B cell (primary cell): ENCODE results near the gene EXOC4. TPM values are rescaled to one million over a fixed set of nuclear protein-coding genes. Genes with fewer than 3 reads are reported as not detected.

Experiments
- ATAC-seq: fragments of 200-7000 bp; cut with Tn5 transposase; one replicate; pipeline ENCODE4 v1.10.0; 2021; ENCODE audit warnings: low read depth, mild to moderate bottlenecking, moderate number of reproducible peaks, moderate library complexity
- CTCF ChIA-PET: fragments of 350-600 bp; sonication (Branson Sonifier 250); formaldehyde crosslinking; loops from one replicate; lab custom pipeline; 2021; ENCODE audit warnings: antibody characterized with exemption, inconsistent platforms; lab: Charles Lee
- POLR2A ChIA-PET: fragments of 350-600 bp; sonication (Branson Sonifier 250); formaldehyde crosslinking; loops from one replicate; lab custom pipeline; 2021; ENCODE audit warnings: antibody characterized with exemption; lab: Charles Lee
- DNase-seq: peaks from one replicate; pipeline ENCODE4 v3.0.0; 2013
- H2AFZ ChIP-seq: 2 replicates; pipeline ENCODE4 v1.6.1; 2012; ENCODE audit warnings: mild to moderate bottlenecking, low read depth, low read length; ENCODE audit not compliant: insufficient read depth, poor library complexity, severe bottlenecking
- H3K27ac ChIP-seq, 2 donors: 1 replicate in 1 of 2; 2 replicates in 1 of 2; pipeline ENCODE4 v1.5.1; 2012 to 2013; ENCODE audit warnings: low read length in 2 of 2, mild to moderate bottlenecking in 2 of 2, moderate library complexity in 1 of 2
- H3K27me3 ChIP-seq, 4 experiments: fragments of 200-600 bp in 1 of 4; sonication (generic) in 1 of 4; replicated peaks in 1 of 4; 1 replicate in 2 of 4; 2 replicates in 2 of 4; pipeline versions ENCODE4 v1.6.1 to v1.7.0; 2013 to 2016; ENCODE audit warnings: low read length in 3 of 4, mild to moderate bottlenecking in 2 of 4, mixed read lengths in 1 of 4, moderate library complexity in 1 of 4; ENCODE audit not compliant: insufficient read depth in 4 of 4, control insufficient read depth in 3 of 4; ENCODE audit errors: control extremely low read depth in 1 of 4
- H3K36me3 ChIP-seq, 2 experiments: replicated peaks in 1 of 2; 1 replicate in 1 of 2; 2 replicates in 1 of 2; pipeline versions ENCODE4 v1.6.1 to v1.7.1; 2013; ENCODE audit warnings: low read length in 1 of 2; ENCODE audit not compliant: insufficient read depth in 2 of 2, control insufficient read depth in 1 of 2; ENCODE audit errors: control extremely low read depth in 1 of 2, extremely low read depth in 1 of 2
- H3K4me1 ChIP-seq, 2 donors: fragments of 200-600 bp in 1 of 2; sonication (generic) in 1 of 2; 1 replicate in 1 of 2; 2 replicates in 1 of 2; pipeline versions ENCODE4 v1.5.1 to v1.6.1; 2013 to 2017; ENCODE audit warnings: low read length in 2 of 2; ENCODE audit not compliant: control insufficient read depth in 2 of 2, insufficient read depth in 2 of 2
- H3K4me2 ChIP-seq: replicated peaks from 2 replicates; pipeline ENCODE3; 2012; ENCODE audit warnings: mild to moderate bottlenecking, low read depth, low read length; ENCODE audit not compliant: poor library complexity, severe bottlenecking
- H3K4me3 ChIP-seq, 5 experiments: fragments of 200-600 bp in 1 of 5; sonication (generic) in 1 of 5; 1 replicate in 3 of 5; 2 replicates in 2 of 5; pipeline versions ENCODE4 v1.5.1 to v1.7.0; 2011 to 2016; ENCODE audit warnings: low read length in 4 of 5, mild to moderate bottlenecking in 4 of 5, low read depth in 2 of 5, control low read depth in 1 of 5, moderate library complexity in 1 of 5; ENCODE audit not compliant: insufficient read depth in 1 of 5; ENCODE audit errors: control extremely low read depth in 1 of 5, extremely low read depth in 1 of 5
- H3K79me2 ChIP-seq: fragments of 200-600 bp; sonication (generic); one replicate; pipeline ENCODE4 v1.6.0; 2016; ENCODE audit warnings: low read length; ENCODE audit not compliant: control insufficient read depth, insufficient read depth
- H3K9ac ChIP-seq: fragments of 200-600 bp; sonication (generic); 2 replicates; pipeline ENCODE4 v1.6.1; 2017; ENCODE audit warnings: mild to moderate bottlenecking, low read length, moderate library complexity
- H3K9me3 ChIP-seq, 3 donors: one replicate each; pipeline versions ENCODE4 v1.6.1 to v1.7.1; 2013; ENCODE audit warnings: low read length in 2 of 3; ENCODE audit not compliant: control insufficient read depth in 2 of 3, insufficient read depth in 1 of 3; ENCODE audit errors: control extremely low read depth in 1 of 3
- H4K20me1 ChIP-seq: 2 replicates; pipeline ENCODE4 v1.6.0; 2012; ENCODE audit warnings: mild to moderate bottlenecking, low read length; ENCODE audit not compliant: insufficient read depth, control insufficient read depth, poor library complexity, severe bottlenecking
- H3K27ac Mint-ChIP-seq: one replicate; pipeline ENCODE4 v1.8.0; 2021; ENCODE audit warnings: mixed read lengths
- H3K27me3 Mint-ChIP-seq: one replicate; pipeline ENCODE4 v1.8.0; 2021; ENCODE audit warnings: mixed read lengths
- H3K4me1 Mint-ChIP-seq: one replicate; pipeline ENCODE4 v1.8.0; 2021; ENCODE audit warnings: mixed read lengths
- H3K4me3 Mint-ChIP-seq: one replicate; pipeline ENCODE4 v1.8.0; 2021; ENCODE audit warnings: mixed read lengths
- H3K9me3 Mint-ChIP-seq: one replicate; pipeline ENCODE4 v1.8.0; 2022; ENCODE audit warnings: mixed read lengths; ENCODE audit not compliant: insufficient read depth
- CTCF ChIP-seq: fragments of 200-600 bp; IDR thresholded peaks from one replicate; pipeline ENCODE4 v1.8.0; 2022; ENCODE audit warnings: antibody characterized with exemption, mild to moderate bottlenecking
- EZH2 ChIP-seq: IDR thresholded peaks from 2 replicates; pipeline ENCODE4 v1.6.1; 2012; ENCODE audit warnings: borderline replicate concordance, low read depth, mild to moderate bottlenecking, moderate library complexity, low read length; ENCODE audit not compliant: insufficient read depth, poor library complexity, severe bottlenecking
- WGBS: methylation state at CpG from one replicate; pipeline ENCODE4 v1.1.5; 2013; ENCODE audit warnings: missing lambda C conversion rate; ENCODE audit not compliant: insufficient coverage; 5-methylcytosine and 5-hydroxymethylcytosine counted together
- intact Hi-C: fragments of 100-400 bp; cut with micrococcal nuclease; formaldehyde crosslinking; loops from one replicate; pipeline ENCODE4 v1.10.0; 2022
- polyA plus RNA-seq: library from polyadenylated mRNA; depleted of rRNA; stranded (reverse); fragments of >200 nt; gene quantifications from 2 replicates; pipeline ENCODE4 v1.2.3, GENCODE V29; 2012
- total RNA-seq, 2 donors: library from RNA; stranded (reverse); fragments of 120-200 nt in 1 of 2; gene quantifications; 1 replicate in 1 of 2; 2 replicates in 1 of 2; pipeline versions ENCODE4 v1.2.3 to v1.2.4, GENCODE V29; 2013 to 2022

EXOC4 gene
- total and polyA plus RNA-seq, 2 donors (not counting 1 experiment from before 2014, with no cell fraction given): 16.7 to 135 TPM

DNA sequence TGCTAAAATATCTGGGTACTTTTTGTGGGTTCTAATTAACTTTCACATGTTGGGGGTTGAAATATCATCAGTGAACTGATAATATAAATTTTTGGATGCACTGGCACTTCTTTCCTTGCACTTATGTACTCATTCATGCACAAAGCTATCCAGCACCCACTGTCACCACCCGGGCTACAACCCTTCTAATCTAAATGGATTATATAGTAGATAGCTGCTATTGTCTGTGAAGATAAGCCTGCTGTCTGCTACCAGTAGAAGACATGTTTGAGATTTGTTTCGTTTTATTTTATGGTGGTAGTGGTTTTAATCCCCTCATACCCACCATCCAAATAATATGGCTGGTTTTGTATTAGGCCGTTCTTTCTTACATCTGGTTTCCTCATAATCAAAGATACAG is 520.7 kb downstream of the EXOC4 start:
- H3K9me3 Mint-ChIP-seq: no peaks in the 10 kb centered on the region
- no peak for TF ChIP-seq CTCF
- no peak for TF ChIP-seq EZH2
- WGBS: no CpG with 5 or more reads among the region's 3 CpGs
- no peaks in the 10 kb centered on the region for H3K4me1 Mint-ChIP-seq
- Histone ChIP-seq H3K9me3 (peaks cover 0 to 3% (median 0%) of the 10 kb centered on the region in 3 donors), H3K9ac (no peak overlapping the region), H3K4me1 (no peaks in the 10 kb centered on the region), H4K20me1 (no peaks in the 10 kb centered on the region), H2AFZ (no peak overlapping the region), H3K79me2 (no peaks in the 10 kb centered on the region), H3K36me3 (peaks cover 0 to 2% of the 10 kb centered on the region in 2 experiments), H3K27ac (no peak overlapping the region), H3K4me3 (no peak overlapping the region), H3K4me2 (no peak overlapping the region), H3K27me3 (no peaks in the 10 kb centered on the region)
- intact Hi-C loops: no loop called here
- DNase-seq (no peak), ATAC-seq (no peak)
- CTCF ChIA-PET: no interaction called here
- H3K4me3 Mint-ChIP-seq: no peak overlapping the region
- no peaks in the 10 kb centered on the region for H3K27me3 Mint-ChIP-seq
- H3K27ac Mint-ChIP-seq: no peak overlapping the region
- POLR2A ChIA-PET: no interaction called here

- ChIA-PET CTCF (no interaction called here), POLR2A (no interaction called here)
- H3K9me3 Mint-ChIP-seq: peaks cover 8% of the 10 kb centered on the region
- Histone ChIP-seq H3K4me2 (no peak overlapping the region), H3K9me3 (peaks cover 1 to 5% (median 3%) of the 10 kb centered on the region in 3 donors), H3K4me3 (no peak overlapping the region), H3K9ac (no peak overlapping the region), H3K79me2 (no peaks in the 10 kb centered on the region), H3K27ac (no peak overlapping the region), H4K20me1 (no peaks in the 10 kb centered on the region), H2AFZ (no peak overlapping the region), H3K36me3 (peaks cover 0 to 2% of the 10 kb centered on the region in 2 experiments), H3K4me1 (no peaks in the 10 kb centered on the region), H3K27me3 (no peaks in the 10 kb centered on the region)
- WGBS: 100% methylated on average over 4 of the region's 4 CpGs
- H3K27ac Mint-ChIP-seq: no peak overlapping the region
- ATAC-seq: no peak
- no peaks in the 10 kb centered on the region for H3K4me1 Mint-ChIP-seq
- no peak overlapping the region for H3K4me3 Mint-ChIP-seq
- intact Hi-C loops: no loop called here
- DNase-seq: no peak
- no peak for TF ChIP-seq EZH2
- TF ChIP-seq CTCF: no peak
- H3K27me3 Mint-ChIP-seq: no peaks in the 10 kb centered on the region
Observed at GRCh38 chr7:133775201-133775600, 522.3 kb downstream of the EXOC4 start.
